Renal pelvis (tissue), 4 donors: ENCODE data around the gene ZNF273. TPM values are rescaled to one million over a fixed set of nuclear protein-coding genes. Genes with fewer than 3 reads are reported as not detected.

Source experiments
- DNase-seq: peaks from one replicate; pipeline ENCODE4 v3.0.0-alpha.2; 2013
- polyA plus RNA-seq, 3 donors: library from polyadenylated mRNA; unstranded; fragments of 120-200 nt; gene quantifications; one replicate each; pipeline ENCODE4 v1.2.1, GENCODE V29; 2013; ENCODE audit not compliant: insufficient read length in 3 of 3

The ZNF273 gene
- polyA plus RNA-seq, 3 donors = 7.8 to 10.8 (median 10.4) TPM

GRCh38 chr7:64875658-64876406, 27.2 kb upstream of the ZNF273 start:
- DNase-seq = no peak

GRCh38 chr7:64876792-64877713, 26.0 kb upstream of the ZNF273 start:
- DNase-seq = peak; percentile 76

- DNase-seq = no peak
Observed at GRCh38 chr7:64877714-64878610, 25.1 kb upstream of the ZNF273 start.

- no peak for DNase-seq
Observed at GRCh38 chr7:64878684-64879083, 24.4 kb upstream of the ZNF273 start.

GRCh38 chr7:64879086-64879730, 23.9 kb upstream of the ZNF273 start:
- no peak for DNase-seq

GRCh38 chr7:64879800-64880199, 23.3 kb upstream of the ZNF273 start:
- DNase-seq = no peak

- no peak for DNase-seq
Observed at GRCh38 chr7:64880322-64881297, 22.5 kb upstream of the ZNF273 start.

GRCh38 chr7:64881461-64882287, 21.4 kb upstream of the ZNF273 start:
- DNase-seq = no peak

- DNase-seq = no peak
Observed at GRCh38 chr7:64882341-64883112, 20.5 kb upstream of the ZNF273 start.

GRCh38 chr7:64883113-64883905, 19.8 kb upstream of the ZNF273 start:
- no peak for DNase-seq

GRCh38 chr7:64884085-64884912, 18.8 kb upstream of the ZNF273 start:
- no peak for DNase-seq

GRCh38 chr7:64884913-64885370, 18.1 kb upstream of the ZNF273 start:
- no peak for DNase-seq

GRCh38 chr7:64885520-64886240, 17.4 kb upstream of the ZNF273 start:
- no peak for DNase-seq

- no peak for DNase-seq
Observed at GRCh38 chr7:64886956-64887545, 16.0 kb upstream of the ZNF273 start.

- no peak for DNase-seq
Observed at GRCh38 chr7:64887756-64888508, 15.1 kb upstream of the ZNF273 start.
